Breast epithelium (tissue), 3 donors: ENCODE data around the gene HAPLN1.

Source experiments
- POLR2A ChIP-seq: fragments of 450-650 bp; IDR thresholded peaks from one replicate; pipeline ENCODE4 v1.6.1; 2016; ENCODE audit warnings: antibody characterized with exemption, mild to moderate bottlenecking, moderate library complexity
- TF ChIP-seq, protein P1 (sequence below), 3 donors: fragments of 450-650 bp; IDR thresholded peaks; one replicate each; pipeline ENCODE4 v1.5.1; 2016 to 2017; ENCODE audit warnings: antibody characterized with exemption in 3 of 3, mild to moderate bottlenecking in 3 of 3, moderate library complexity in 3 of 3

DNA sequence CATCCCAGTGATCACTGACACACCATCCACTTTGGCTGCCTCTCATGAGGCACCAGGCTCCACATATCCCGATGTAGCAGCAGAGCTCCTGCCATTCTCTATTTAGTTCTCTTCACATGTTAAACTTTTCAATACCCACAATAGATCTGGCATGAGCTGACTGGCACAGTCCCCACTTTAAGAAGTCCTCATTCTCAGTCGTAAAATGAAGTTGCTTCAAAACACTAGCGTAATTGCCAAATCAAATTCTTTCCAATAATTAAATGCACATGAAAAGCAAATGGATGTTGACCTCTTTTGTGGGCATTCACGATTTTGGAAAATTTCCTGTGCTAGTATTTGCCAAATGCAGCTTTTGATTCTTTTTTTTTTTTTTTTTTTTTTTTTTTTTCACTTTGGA, 32.4 kb downstream of the HAPLN1 start:
- TF ChIP-seq, protein P1, sequence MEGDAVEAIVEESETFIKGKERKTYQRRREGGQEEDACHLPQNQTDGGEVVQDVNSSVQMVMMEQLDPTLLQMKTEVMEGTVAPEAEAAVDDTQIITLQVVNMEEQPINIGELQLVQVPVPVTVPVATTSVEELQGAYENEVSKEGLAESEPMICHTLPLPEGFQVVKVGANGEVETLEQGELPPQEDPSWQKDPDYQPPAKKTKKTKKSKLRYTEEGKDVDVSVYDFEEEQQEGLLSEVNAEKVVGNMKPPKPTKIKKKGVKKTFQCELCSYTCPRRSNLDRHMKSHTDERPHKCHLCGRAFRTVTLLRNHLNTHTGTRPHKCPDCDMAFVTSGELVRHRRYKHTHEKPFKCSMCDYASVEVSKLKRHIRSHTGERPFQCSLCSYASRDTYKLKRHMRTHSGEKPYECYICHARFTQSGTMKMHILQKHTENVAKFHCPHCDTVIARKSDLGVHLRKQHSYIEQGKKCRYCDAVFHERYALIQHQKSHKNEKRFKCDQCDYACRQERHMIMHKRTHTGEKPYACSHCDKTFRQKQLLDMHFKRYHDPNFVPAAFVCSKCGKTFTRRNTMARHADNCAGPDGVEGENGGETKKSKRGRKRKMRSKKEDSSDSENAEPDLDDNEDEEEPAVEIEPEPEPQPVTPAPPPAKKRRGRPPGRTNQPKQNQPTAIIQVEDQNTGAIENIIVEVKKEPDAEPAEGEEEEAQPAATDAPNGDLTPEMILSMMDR (IDR thresholded peaks at IDR 0.05): no peak
- TF ChIP-seq POLR2A: no peak
